ENCODE measurements around the gene SEMA4D.

DNA sequence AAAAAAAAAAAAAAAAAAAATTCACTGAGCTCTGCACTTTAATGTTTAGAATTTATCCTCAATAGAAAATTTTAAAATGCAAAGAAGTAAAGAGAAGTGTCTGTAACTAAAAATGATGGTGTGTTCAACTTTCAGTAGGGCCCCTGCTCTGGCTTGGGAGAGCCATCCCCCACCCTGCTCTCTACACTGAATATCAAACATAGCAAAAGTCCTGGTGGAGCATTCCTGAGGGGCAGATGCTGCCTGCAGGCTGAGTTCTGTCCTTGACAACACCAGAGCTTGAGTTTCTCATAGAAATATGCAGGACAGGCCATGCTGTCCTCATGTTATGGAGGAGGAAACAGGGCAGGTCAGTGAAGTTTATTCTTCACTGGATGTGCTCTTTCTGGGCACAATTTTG lies 7.1 kb upstream of the SEMA4D start:
- TF ChIP-seq, protein P1, sequence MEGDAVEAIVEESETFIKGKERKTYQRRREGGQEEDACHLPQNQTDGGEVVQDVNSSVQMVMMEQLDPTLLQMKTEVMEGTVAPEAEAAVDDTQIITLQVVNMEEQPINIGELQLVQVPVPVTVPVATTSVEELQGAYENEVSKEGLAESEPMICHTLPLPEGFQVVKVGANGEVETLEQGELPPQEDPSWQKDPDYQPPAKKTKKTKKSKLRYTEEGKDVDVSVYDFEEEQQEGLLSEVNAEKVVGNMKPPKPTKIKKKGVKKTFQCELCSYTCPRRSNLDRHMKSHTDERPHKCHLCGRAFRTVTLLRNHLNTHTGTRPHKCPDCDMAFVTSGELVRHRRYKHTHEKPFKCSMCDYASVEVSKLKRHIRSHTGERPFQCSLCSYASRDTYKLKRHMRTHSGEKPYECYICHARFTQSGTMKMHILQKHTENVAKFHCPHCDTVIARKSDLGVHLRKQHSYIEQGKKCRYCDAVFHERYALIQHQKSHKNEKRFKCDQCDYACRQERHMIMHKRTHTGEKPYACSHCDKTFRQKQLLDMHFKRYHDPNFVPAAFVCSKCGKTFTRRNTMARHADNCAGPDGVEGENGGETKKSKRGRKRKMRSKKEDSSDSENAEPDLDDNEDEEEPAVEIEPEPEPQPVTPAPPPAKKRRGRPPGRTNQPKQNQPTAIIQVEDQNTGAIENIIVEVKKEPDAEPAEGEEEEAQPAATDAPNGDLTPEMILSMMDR (IDR thresholded peaks at IDR 0.05) = no peak
- TF ChIP-seq POLR2A (IDR thresholded peaks at IDR 0.05) = no peak
- TF ChIP-seq POLR2AphosphoS5 (IDR thresholded peaks at IDR 0.05) = no peak
- no peak for TF ChIP-seq EP300 (IDR thresholded peaks at IDR 0.05)
